HG03039 (cell line): ENCODE results near the gene IGF2.

Source experiments
- ATAC-seq: cut with Tn5 transposase; IDR thresholded peaks from one replicate; pipeline ENCODE4 v1.9.1; 2021; ENCODE audit warnings: mild to moderate bottlenecking, moderate library complexity; ENCODE audit not compliant: unreplicated experiment

Gene IGF2

GRCh38 chr11:2154195-2154585, 15.0 kb upstream of the IGF2 start:
- no peak for ATAC-seq

- ATAC-seq: no peak
Observed at GRCh38 chr11:2153581-2154194, 14.5 kb upstream of the IGF2 start.

DNA sequence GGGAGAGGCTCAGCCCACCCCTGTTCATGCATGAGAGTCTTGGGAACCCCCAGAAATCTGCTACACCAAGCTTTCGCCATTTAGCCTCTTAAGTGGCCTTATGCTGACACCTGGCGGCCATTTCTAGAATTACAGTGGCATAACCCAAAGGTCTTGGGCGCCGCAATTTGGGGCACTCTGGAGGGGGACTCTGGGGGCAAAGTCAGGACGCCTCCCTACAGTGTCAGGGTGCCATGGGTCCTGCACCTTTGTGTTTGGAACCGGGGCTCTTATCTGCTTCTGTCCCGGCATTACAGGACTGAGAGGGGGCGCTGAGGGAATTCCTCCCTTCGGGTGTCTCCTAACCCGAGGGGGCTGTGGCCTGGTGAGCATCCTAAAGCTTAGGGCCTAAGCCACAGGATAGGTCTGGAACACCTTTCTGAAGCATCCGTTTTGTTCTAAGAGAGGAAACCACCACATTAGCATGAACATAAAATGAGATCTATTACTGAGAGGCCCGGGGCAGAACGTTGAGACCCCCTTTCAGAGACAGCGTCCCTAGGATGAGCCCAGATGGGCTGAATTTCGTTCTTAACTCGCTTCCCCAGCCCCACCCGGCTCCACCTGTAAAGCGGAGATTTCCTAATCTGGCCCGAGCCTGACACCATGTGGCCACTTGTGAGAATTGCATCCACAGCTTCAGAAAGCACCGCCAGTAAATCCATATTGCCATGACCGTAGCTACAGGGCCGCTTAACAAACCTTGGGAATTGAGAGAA, 12.5 kb upstream of the IGF2 start:
- no peak for ATAC-seq

- no peak for ATAC-seq
Observed at GRCh38 chr11:2149864-2150847, 11.0 kb upstream of the IGF2 start.

DNA sequence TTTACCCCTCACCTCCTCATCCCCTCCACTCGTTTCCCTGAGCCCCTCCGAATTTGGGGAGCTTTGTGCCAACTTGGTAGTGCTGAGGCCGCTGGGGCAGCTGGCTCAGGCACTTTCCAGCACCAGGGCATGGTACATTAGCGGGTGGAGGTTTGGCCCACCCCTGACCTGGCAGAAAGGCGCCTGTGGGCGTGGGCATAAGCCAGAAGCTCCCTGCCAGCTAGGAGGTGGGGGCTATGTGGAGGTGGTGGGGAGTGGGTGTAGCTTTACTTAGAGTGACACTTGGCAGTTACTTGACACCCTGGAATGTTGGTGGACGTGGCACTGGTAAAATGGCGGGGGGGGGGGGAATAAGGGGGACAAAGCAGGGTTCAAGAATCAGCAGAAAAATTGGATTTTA, 10.3 kb upstream of the IGF2 start:
- no peak for ATAC-seq

GRCh38 chr11:2148595-2148994, 9.4 kb upstream of the IGF2 start:
- no peak for ATAC-seq

GRCh38 chr11:2147391-2147790, 8.2 kb upstream of the IGF2 start:
- no peak for ATAC-seq

DNA sequence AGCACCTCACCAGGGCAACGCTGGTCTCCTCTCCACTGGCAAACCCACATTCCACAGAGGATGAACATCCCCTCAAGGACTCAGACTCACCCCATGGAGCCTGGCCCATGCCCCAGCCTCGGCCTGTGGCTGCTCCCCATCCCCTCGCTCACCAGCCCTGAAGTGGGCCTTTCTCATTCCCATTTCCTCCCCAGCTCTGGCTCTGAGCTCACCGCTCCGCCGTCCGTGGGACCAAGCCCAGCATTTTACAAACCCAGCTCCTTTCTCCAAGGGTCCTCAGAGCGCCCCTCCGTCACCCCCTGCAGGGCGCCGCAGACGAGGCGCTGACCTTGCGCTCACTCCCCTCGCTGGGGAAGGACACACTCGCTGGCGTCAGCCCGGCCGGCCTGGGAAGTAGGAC, 6.9 kb upstream of the IGF2 start:
- ATAC-seq: no peak

DNA sequence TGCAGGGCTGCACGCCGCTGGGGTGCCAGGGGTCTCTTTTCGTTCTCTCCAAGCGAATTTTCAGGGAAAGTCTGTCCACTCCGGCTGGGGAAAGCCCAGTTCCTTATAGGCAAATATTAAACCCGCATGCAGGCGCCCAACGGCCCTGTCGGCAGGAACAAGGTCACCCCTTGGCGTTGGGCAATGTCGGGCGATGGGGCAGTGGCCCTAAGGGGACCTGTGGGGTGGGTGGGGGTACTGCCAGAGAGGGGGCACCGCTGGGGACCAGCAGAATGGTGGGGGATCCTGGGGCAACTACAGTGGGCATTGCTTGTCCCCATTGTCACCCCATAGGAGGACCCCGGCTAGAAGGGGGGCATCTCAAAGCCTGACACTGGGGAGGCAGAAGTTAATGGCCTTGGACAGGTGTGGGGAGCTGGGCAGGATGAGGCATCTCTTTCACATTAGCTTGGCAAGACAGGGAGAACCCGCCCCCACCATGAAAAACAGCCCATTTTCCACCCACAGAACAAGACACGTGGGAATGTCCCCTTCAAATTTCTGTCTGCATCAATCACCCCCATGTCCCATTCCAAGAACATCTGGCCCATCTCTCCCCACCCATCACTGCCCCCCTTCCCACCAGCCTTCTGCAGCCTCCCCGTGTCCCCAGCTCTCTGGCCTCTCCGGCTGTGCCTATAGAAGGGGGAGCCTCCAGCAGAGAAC, 5.5 kb upstream of the IGF2 start:
- ATAC-seq: no peak

DNA sequence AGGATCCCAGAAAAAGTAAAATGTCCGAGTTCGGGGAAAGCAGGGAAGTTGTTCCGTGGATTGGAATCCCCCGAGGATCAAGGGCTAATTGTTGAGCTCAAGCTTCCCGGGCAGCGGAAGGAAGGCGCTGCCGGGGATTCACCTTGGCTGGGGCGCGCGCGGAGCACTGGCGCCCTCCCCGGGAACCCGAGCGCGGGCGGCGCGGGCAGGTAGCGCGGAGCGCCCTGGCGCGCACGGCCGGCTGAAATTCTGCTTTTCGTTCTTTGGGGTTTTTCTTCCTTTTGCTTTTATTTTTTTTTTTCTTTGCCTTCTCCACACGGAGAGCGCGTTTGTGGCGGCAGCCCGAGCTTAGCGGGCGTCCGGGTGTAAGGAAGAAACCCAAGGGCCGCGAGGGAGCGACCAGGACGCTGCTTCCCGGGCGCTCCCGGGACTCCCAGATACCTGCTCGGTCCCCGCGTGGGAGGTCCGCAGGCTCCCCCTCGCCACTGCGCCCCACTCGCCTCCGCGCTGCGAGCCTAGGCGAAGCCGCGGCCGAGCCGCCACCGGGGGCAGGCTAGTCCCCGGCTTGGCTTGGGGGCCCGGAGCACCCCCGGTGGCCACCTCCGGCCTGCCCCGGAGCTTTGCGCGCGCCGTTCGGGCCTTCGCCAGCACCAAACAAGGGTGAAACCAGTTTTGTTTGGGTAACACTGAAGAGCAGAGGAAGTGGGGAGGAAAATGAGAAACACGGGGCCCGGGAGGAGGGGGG, 4.8 kb upstream of the IGF2 start:
- ATAC-seq: no peak

- no peak for ATAC-seq
Observed at GRCh38 chr11:2143477-2143798, 4.2 kb upstream of the IGF2 start.

- no peak for ATAC-seq
Observed at GRCh38 chr11:2142762-2143202, 3.6 kb upstream of the IGF2 start.

DNA sequence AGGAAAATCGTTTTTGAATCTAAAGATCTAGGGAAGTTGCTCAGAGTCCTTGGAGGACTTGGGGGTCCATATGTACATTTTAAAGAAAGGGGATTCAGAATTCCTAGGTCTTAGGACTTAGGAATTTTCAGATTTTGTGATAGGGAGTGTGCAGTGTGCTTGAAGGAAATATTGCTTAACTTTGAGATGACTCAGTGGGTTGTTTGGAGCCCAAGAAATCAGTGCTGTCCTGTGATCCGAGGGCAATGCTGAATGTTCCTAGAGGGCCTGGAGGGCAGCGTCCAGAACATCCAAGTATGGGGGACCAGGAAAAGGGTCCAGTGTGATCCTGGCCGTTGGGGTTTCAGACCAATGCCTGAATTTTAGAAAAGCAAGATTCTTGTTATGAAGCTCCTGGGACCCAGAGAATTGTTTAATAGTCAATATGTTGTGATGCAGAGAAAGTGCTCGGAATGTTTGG, 3.1 kb upstream of the IGF2 start:
- no peak for ATAC-seq

DNA sequence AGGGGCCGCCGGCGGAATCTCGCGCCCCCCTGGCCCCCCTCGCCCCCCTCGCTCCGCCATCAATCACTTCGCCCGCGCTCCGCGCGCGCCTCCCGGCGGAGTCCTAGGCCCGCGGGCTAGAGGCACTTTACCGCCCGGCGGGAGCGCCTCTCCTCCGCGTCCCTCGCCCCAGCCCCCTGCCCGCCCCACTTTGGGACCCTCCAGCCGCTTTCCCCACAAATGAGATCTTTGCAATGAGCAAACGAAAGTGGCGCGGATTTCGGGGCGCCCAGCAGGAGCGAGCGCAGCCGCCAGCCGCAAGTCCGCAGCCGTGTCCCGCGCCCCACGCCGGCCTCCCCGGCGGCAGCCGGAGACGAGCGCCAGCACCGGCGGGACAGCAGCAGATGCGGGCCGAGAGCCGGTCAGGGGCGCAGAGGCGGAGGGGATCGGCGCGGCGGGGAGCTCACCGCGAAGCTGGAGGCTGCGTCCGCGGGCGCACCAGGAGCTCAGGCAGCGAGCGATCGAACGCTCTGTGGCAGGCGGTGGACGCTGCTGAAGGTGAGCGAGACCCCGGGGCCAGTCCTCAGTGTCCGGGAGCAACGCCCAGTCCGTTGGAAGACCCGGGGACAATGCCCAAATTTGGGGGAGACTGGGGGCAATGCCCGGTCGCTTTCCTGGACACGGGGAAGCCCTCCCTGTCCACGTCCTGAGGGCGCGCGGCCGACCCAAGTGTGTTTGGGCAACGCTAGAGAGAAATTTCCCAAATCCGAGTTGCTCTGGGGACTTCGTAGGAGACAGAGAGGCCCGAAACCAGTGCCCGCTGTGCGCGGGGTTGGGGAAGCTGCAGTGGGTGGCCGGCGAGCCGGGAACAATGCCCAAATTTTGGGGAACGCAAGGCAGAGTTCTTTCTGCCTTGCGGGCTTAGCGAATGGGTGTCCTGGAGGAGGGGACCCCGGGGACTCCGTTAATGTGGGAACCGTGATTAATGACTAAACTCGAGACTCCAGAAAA, 1.5 kb upstream of the IGF2 start:
- no peak for ATAC-seq

- no peak for ATAC-seq
Observed at GRCh38 chr11:2139621-2140337, 590 bp upstream of the IGF2 start.

GRCh38 chr11:2138431-2139122, 612 bp downstream of the IGF2 start:
- ATAC-seq: no peak

GRCh38 chr11:2138068-2138430, 1.1 kb downstream of the IGF2 start:
- no peak for ATAC-seq
